Testis (tissue), 2 donors: Measurements from ENCODE around the gene ACYP2.
"Not testable (repeated sequence)": the region's sequence is repeated elsewhere in the genome, so short reads cannot be mapped to it uniquely, and the experiment has no call there.

Experiments
- CTCF ChIP-seq, 3 experiments: fragments of 450-650 bp in 2 of 3; fragments of 200-600 bp in 1 of 3; sonication (generic) in 1 of 3; IDR thresholded peaks; one replicate each; pipeline ENCODE4 v1.5.1; 2016 to 2019; ENCODE audit warnings: antibody characterized with exemption in 3 of 3, mild to moderate bottlenecking in 2 of 3, moderate library complexity in 1 of 3
- POLR2A ChIP-seq: fragments of 450-650 bp; IDR thresholded peaks from one replicate; pipeline ENCODE4 v1.6.1; 2017; ENCODE audit warnings: antibody characterized with exemption, mild to moderate bottlenecking, moderate library complexity

DNA sequence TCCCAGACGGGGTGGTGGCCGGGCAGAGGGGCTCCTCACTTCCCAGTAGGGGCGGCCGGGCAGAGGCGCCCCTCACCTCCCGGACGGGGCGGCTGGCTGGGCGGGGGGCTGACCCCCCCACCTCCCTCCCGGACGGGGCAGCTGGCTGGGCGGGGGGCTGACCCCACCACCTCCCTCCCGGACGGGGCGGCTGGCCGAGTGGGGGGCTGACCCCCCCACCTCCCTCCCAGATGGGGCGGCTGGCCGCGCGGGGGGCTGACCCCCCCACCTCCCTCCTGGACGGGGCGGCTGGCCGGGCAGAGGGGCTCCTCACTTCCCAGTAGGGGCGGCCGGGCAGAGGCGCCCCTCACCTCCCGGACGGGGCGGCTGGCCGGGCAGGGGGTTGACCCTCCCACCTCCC is 20.0 kb upstream of the ACYP2 start:
- not testable (repeated sequence) for TF ChIP-seq CTCF (IDR thresholded peaks at IDR 0.05); POLR2A
